PFSK-1 (cell line): ENCODE measurements around the gene ARHGEF7.

Source experiments
- POLR2AphosphoS5 ChIP-seq: IDR thresholded peaks from 2 replicates; pipeline ENCODE4 v1.6.1; 2012; ENCODE audit warnings: low read depth, mild to moderate bottlenecking, control low read depth, low read length, moderate library complexity
- TAF1 ChIP-seq: IDR thresholded peaks from 2 replicates; pipeline ENCODE4 v1.6.1; 2012; ENCODE audit warnings: low read length, control low read depth, borderline replicate concordance; ENCODE audit not compliant: insufficient read depth
- TF ChIP-seq, protein P1 (sequence below), 2 experiments: IDR thresholded peaks; 2 replicates each; pipeline versions ENCODE4 v1.6.1 to v1.8.0; 2011 to 2012; ENCODE audit warnings: low read depth in 2 of 2, low read length in 2 of 2, control low read depth in 1 of 2, inconsistent platforms in 1 of 2, mild to moderate bottlenecking in 1 of 2, moderate library complexity in 1 of 2; ENCODE audit not compliant: insufficient read depth in 1 of 2

DNA sequence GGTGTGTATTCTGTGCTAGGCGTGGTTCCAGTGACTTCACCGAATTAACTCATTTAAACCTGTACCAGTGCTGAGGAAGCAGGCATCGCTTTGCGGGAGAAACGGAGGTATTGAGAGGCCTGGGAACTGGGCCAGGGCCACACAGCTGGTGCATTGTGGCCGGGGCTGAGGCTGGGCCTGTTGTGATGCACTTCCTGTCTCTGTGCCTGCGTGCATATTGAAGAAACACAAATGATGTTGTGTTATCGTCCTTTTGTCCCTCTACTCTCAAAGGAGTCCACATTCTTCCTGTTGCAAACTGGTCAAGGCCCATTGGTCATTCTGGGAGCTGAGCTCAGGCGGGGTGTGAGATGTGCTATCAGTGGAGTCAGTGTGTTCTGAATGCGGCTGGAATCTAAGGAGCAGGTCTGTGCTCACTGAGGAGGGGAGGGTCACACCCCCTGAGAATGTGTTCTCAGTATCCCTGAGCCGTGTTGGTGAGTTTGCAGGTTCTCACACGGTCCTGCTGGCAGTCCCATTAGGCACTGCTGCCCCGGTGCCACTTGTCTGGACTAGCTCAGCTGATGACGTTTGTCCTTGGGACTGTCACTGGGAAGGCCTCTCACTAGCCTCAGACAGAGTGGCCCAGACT is 62.1 kb downstream of the ARHGEF7 start:
- no peak for TF ChIP-seq TAF1
- TF ChIP-seq, protein P1, sequence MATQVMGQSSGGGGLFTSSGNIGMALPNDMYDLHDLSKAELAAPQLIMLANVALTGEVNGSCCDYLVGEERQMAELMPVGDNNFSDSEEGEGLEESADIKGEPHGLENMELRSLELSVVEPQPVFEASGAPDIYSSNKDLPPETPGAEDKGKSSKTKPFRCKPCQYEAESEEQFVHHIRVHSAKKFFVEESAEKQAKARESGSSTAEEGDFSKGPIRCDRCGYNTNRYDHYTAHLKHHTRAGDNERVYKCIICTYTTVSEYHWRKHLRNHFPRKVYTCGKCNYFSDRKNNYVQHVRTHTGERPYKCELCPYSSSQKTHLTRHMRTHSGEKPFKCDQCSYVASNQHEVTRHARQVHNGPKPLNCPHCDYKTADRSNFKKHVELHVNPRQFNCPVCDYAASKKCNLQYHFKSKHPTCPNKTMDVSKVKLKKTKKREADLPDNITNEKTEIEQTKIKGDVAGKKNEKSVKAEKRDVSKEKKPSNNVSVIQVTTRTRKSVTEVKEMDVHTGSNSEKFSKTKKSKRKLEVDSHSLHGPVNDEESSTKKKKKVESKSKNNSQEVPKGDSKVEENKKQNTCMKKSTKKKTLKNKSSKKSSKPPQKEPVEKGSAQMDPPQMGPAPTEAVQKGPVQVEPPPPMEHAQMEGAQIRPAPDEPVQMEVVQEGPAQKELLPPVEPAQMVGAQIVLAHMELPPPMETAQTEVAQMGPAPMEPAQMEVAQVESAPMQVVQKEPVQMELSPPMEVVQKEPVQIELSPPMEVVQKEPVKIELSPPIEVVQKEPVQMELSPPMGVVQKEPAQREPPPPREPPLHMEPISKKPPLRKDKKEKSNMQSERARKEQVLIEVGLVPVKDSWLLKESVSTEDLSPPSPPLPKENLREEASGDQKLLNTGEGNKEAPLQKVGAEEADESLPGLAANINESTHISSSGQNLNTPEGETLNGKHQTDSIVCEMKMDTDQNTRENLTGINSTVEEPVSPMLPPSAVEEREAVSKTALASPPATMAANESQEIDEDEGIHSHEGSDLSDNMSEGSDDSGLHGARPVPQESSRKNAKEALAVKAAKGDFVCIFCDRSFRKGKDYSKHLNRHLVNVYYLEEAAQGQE (IDR thresholded peaks at IDR 0.05; ENCODE audit: insufficient read depth in 1 of 2, low read depth in 2 of 2, low read length in 2 of 2), result no peak
- TF ChIP-seq POLR2AphosphoS5, result no peak
